ENCODE measurements around the gene ACTRT3. TPM values are rescaled to one million over a fixed set of nuclear protein-coding genes. Genes with fewer than 3 reads are reported as not detected.

The ACTRT3 gene
- not detected for total RNA-seq

- DNase-seq: peak; percentile 39
Measured at GRCh38 chr3:169769287-169770181, at the start of gene ACTRT3. TSS of gene ACTRT3 (minus strand) at chr3:169769561. CDS start at chr3:169769520, 41 bp downstream.

GRCh38 chr3:169818316-169818715 lies 49.0 kb upstream of the ACTRT3 start:
- DNase-seq: no peak

- no peak for DNase-seq
Measured at GRCh38 chr3:169815590-169816150, 46.3 kb upstream of the ACTRT3 start.

GRCh38 chr3:169813757-169814517 lies 44.6 kb upstream of the ACTRT3 start:
- peak; percentile 60 for DNase-seq

- no peak for DNase-seq
Measured at GRCh38 chr3:169813278-169813677, 43.9 kb upstream of the ACTRT3 start.

GRCh38 chr3:169812332-169813235 lies 43.2 kb upstream of the ACTRT3 start, which contains the start of the genes LRRC34 and LRRIQ4:
TSS of gene LRRC34 (minus strand) at chr3:169812904. CDS start at chr3:169812548, 356 bp downstream.
TSS of gene LRRIQ4 (plus strand) at chr3:169812870. CDS start at chr3:169821922, 9,052 bp downstream.
- peak; percentile 39 for DNase-seq

GRCh38 chr3:169811631-169812331 lies 42.4 kb upstream of the ACTRT3 start:
- DNase-seq: no peak

- no peak for DNase-seq
Measured at GRCh38 chr3:169809230-169809795, 40.0 kb upstream of the ACTRT3 start.

- no peak for DNase-seq
Measured at GRCh38 chr3:169804681-169805080, 35.3 kb upstream of the ACTRT3 start.

GRCh38 chr3:169792359-169792758 lies 23.0 kb upstream of the ACTRT3 start:
- DNase-seq: no peak

GRCh38 chr3:169790687-169791429 lies 21.5 kb upstream of the ACTRT3 start:
- no peak for DNase-seq

- no peak for DNase-seq
Measured at GRCh38 chr3:169790219-169790618, 20.9 kb upstream of the ACTRT3 start.

- no peak for DNase-seq
Measured at GRCh38 chr3:169787791-169788190, 18.4 kb upstream of the ACTRT3 start.

GRCh38 chr3:169787120-169787519 lies 17.8 kb upstream of the ACTRT3 start:
- no peak for DNase-seq

- DNase-seq: no peak
Measured at GRCh38 chr3:169781209-169781855, 12.0 kb upstream of the ACTRT3 start.

- DNase-seq: no peak
Measured at GRCh38 chr3:169780742-169781141, 11.4 kb upstream of the ACTRT3 start.

- DNase-seq: no peak
Measured at GRCh38 chr3:169777822-169778221, 8.5 kb upstream of the ACTRT3 start.

GRCh38 chr3:169774186-169774585 lies 4.8 kb upstream of the ACTRT3 start:
- no peak for DNase-seq

GRCh38 chr3:169772897-169773816 lies 3.8 kb upstream of the ACTRT3 start, which contains the start of gene MYNN:
TSS of gene MYNN (plus strand) at chr3:169773396. CDS start at chr3:169774296, 900 bp downstream.
- DNase-seq: peak; percentile 85

Measured in effector CD4-positive, alpha-beta T cell (primary cell).